Measurements from ENCODE around the gene TPD52L1. TPM values are rescaled to one million over a fixed set of nuclear protein-coding genes. Genes with fewer than 3 reads are reported as not detected.

TPD52L1 gene
- total RNA-seq, 1 experiment from 2014 or later = 29.2 TPM

- H3K36me3 ChIP-seq = no peaks in the 10 kb centered on the region
- no peaks in the 10 kb centered on the region for H3K9me3 ChIP-seq
- no peaks in the 10 kb centered on the region for H3K27me3 ChIP-seq
- H3K4me3 ChIP-seq = no peak overlapping the region
- DNase-seq = no peak
These were observed 57.8 kb downstream of the TPD52L1 start for GRCh38 chr6:125211352-125211751.

- no peaks in the 10 kb centered on the region for H3K36me3 ChIP-seq
- H3K27me3 ChIP-seq = no peaks in the 10 kb centered on the region
- no peaks in the 10 kb centered on the region for H3K9me3 ChIP-seq
- no peak overlapping the region for H3K4me3 ChIP-seq
- DNase-seq = peak; percentile 90
These were observed 58.8 kb downstream of the TPD52L1 start for GRCh38 chr6:125212377-125212776.

- no peak for DNase-seq
- Histone ChIP-seq H3K27me3 (no peaks in the 10 kb centered on the region), H3K4me3 (no peak overlapping the region), H3K36me3 (no peaks in the 10 kb centered on the region), H3K9me3 (no peaks in the 10 kb centered on the region)
These were observed 60.4 kb downstream of the TPD52L1 start for GRCh38 chr6:125213939-125214338.

- Histone ChIP-seq H3K4me3 (no peak overlapping the region), H3K27me3 (no peaks in the 10 kb centered on the region), H3K9me3 (no peaks in the 10 kb centered on the region), H3K36me3 (no peaks in the 10 kb centered on the region)
- no peak for DNase-seq
These were observed 61.8 kb downstream of the TPD52L1 start for GRCh38 chr6:125215252-125215819.

- DNase-seq = no peak
- Histone ChIP-seq H3K9me3 (no peaks in the 10 kb centered on the region), H3K27me3 (no peaks in the 10 kb centered on the region), H3K36me3 (no peaks in the 10 kb centered on the region), H3K4me3 (no peak overlapping the region)
These were observed 62.4 kb downstream of the TPD52L1 start for GRCh38 chr6:125216015-125216414.

GRCh38 chr6:125217369-125217768 lies 63.8 kb downstream of the TPD52L1 start:
- Histone ChIP-seq H3K4me3 (no peak overlapping the region), H3K36me3 (no peaks in the 10 kb centered on the region), H3K27me3 (no peaks in the 10 kb centered on the region), H3K9me3 (no peaks in the 10 kb centered on the region)
- DNase-seq = no peak

- Histone ChIP-seq H3K9me3 (no peaks in the 10 kb centered on the region), H3K4me3 (no peak overlapping the region), H3K36me3 (no peaks in the 10 kb centered on the region), H3K27me3 (no peaks in the 10 kb centered on the region)
- no peak for DNase-seq
These were observed 64.4 kb downstream of the TPD52L1 start for GRCh38 chr6:125217992-125218391.

- no peaks in the 10 kb centered on the region for H3K9me3 ChIP-seq
- H3K36me3 ChIP-seq = no peaks in the 10 kb centered on the region
- no peak overlapping the region for H3K4me3 ChIP-seq
- no peaks in the 10 kb centered on the region for H3K27me3 ChIP-seq
- no peak for DNase-seq
These were observed 65.9 kb downstream of the TPD52L1 start for GRCh38 chr6:125219361-125219895.

- Histone ChIP-seq H3K4me3 (no peak overlapping the region), H3K36me3 (no peaks in the 10 kb centered on the region), H3K27me3 (no peaks in the 10 kb centered on the region), H3K9me3 (no peaks in the 10 kb centered on the region)
- peak; percentile 57 for DNase-seq
These were observed 67.1 kb downstream of the TPD52L1 start for GRCh38 chr6:125220712-125221111.

- no peaks in the 10 kb centered on the region for H3K36me3 ChIP-seq
- DNase-seq = no peak
- no peaks in the 10 kb centered on the region for H3K27me3 ChIP-seq
- H3K4me3 ChIP-seq = no peak overlapping the region
- no peaks in the 10 kb centered on the region for H3K9me3 ChIP-seq
These were observed 69.2 kb downstream of the TPD52L1 start for GRCh38 chr6:125222531-125223455.

GRCh38 chr6:125224231-125224861 lies 70.8 kb downstream of the TPD52L1 start:
- H3K4me3 ChIP-seq = no peak overlapping the region
- DNase-seq = no peak
- H3K9me3 ChIP-seq = no peaks in the 10 kb centered on the region
- H3K27me3 ChIP-seq = no peaks in the 10 kb centered on the region
- no peaks in the 10 kb centered on the region for H3K36me3 ChIP-seq

GRCh38 chr6:125227244-125227643 lies 73.7 kb downstream of the TPD52L1 start:
- Histone ChIP-seq H3K27me3 (no peaks in the 10 kb centered on the region), H3K4me3 (no peak overlapping the region), H3K9me3 (no peaks in the 10 kb centered on the region), H3K36me3 (no peaks in the 10 kb centered on the region)
- DNase-seq = no peak

GRCh38 chr6:125228981-125229479 lies 75.5 kb downstream of the TPD52L1 start:
- Histone ChIP-seq H3K9me3 (0 out of 2 replicates have a peak, but pooled peaks cover 2% of the 10 kb centered on the region), H3K4me3 (no peak overlapping the region), H3K36me3 (no peaks in the 10 kb centered on the region), H3K27me3 (no peaks in the 10 kb centered on the region)
- no peak for DNase-seq

GRCh38 chr6:125230674-125231073 lies 77.1 kb downstream of the TPD52L1 start:
- no peak for DNase-seq
- H3K27me3 ChIP-seq = no peaks in the 10 kb centered on the region
- no peak overlapping the region for H3K4me3 ChIP-seq

GRCh38 chr6:125231133-125231532 lies 77.6 kb downstream of the TPD52L1 start:
- Histone ChIP-seq H3K4me3 (no peak overlapping the region), H3K9me3 (0 out of 2 replicates have a peak, but pooled peaks cover 2% of the 10 kb centered on the region), H3K36me3 (no peaks in the 10 kb centered on the region), H3K27me3 (no peaks in the 10 kb centered on the region)
- DNase-seq = no peak

More at GRCh38 chr6:125230674-125231073, 77.1 kb downstream of the TPD52L1 start:
- 0 out of 2 replicates have a peak, but pooled peaks cover 2% of the 10 kb centered on the region for H3K9me3 ChIP-seq
- H3K36me3 ChIP-seq = no peaks in the 10 kb centered on the region

GRCh38 chr6:125231574-125232343 lies 78.2 kb downstream of the TPD52L1 start:
- Histone ChIP-seq H3K27me3 (no peaks in the 10 kb centered on the region), H3K36me3 (no peaks in the 10 kb centered on the region), H3K4me3 (no peak overlapping the region), H3K9me3 (0 out of 2 replicates have a peak, but pooled peaks cover 2% of the 10 kb centered on the region)
- DNase-seq = no peak

All from MG63 (cell line).